ENCODE data around the gene DXO.

The DXO gene

DNA sequence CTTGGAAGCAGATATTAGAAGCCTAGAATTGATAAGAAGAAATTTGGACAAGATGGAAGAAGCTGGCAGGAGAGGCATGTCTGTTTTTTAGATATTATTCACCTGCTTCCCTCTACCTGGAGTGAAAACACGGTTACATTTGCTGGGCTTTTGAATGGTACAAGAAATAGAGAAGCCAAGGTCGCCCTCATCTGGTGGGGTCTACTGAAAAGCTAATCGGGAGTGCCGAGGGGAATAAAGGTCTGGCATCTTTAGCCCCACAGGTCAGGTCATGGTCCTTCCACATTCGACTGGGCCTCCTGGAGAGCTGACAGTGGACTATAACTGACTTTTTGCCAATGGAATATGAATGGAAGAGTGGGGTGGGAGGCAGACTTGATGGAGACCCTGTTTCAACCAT is 49.0 kb downstream of the DXO start:
- no peak for DNase-seq

DNA sequence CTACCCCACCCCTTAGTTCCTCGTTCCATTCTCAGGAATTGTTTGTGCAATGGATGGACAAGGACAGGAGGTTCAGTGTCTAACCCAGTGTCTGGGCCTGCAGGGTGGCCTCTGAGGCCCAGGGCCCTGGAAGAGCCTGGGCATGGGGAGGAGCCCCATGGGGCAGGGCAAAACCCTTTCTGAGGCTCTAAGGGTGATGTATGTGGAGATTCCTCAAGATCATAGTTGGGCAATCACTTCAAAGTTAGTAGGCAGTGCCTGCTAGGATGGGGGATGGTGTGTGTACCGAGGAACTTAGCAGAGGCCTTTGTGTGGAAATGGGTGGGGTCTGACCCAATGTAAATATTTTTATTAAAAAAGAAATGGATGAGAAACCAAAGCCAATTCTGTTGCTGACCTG is 51.1 kb downstream of the DXO start:
- no peak for DNase-seq

Measured in activated effector memory CD4-positive, alpha-beta T cell treated with Interleukin-2 at 50 U/mL for 16 hours (primary cell).